ENCODE measurements around the gene KIRREL1.

GRCh38 chr1:158076441-158076840, 83.0 kb downstream of the KIRREL1 start:
- TF ChIP-seq CTCF (optimal IDR thresholded peaks at IDR 0.05 in 1 of 3, IDR thresholded peaks at IDR 0.05 in 1 of 3, conservative IDR thresholded peaks at IDR 0.05 in 1 of 3; ENCODE audit: extremely low read depth in 1 of 3, insufficient read depth in 2 of 3, low read length in 3 of 3) (no peak), EZH2 (IDR thresholded peaks at IDR 0.05; ENCODE audit: low read length) (no peak)

Measured in keratinocyte (primary cell).